ENCODE results near the gene BAG3. TPM values are rescaled to one million over a fixed set of nuclear protein-coding genes. Genes with fewer than 3 reads are reported as not detected.
"Not testable (repeated sequence)": the region's sequence is repeated elsewhere in the genome, so short reads cannot be mapped to it uniquely, and the experiment has no call there.

Gene BAG3
- total RNA-seq, 2 donors from 2014 or later = 10.5 to 12.7 TPM

- DNase-seq (ENCODE audit: low spot score) (no peak), ATAC-seq (no peak)
- peak overlapping the region; percentile 64 to 87 for H3K27ac Mint-ChIP-seq
- H3K4me3 Mint-ChIP-seq = peak overlapping the region; percentile 70
- H3K4me1 Mint-ChIP-seq (ENCODE audit: low read depth in 2 of 2) = peaks cover 19 to 25% of the 10 kb centered on the region in 2 donors
- no peaks in the 10 kb centered on the region for H3K36me3 Mint-ChIP-seq
- peaks cover 7 to 16% of the 10 kb centered on the region in 2 donors for H3K27me3 Mint-ChIP-seq
- H3K9me3 Mint-ChIP-seq = no peaks in the 10 kb centered on the region
Observed at GRCh38 chr10:119650062-119650461, 1.1 kb upstream of the BAG3 start.

GRCh38 chr10:119651514-119652360 lies 557 bp downstream of the BAG3 start:
- peak overlapping the region; percentile 64 to 87 for H3K27ac Mint-ChIP-seq
- no peaks in the 10 kb centered on the region for H3K9me3 Mint-ChIP-seq
- DNase-seq (ENCODE audit: low spot score) (peak; percentile 63), ATAC-seq (peak; percentile 30 to 42)
- peak overlapping the region; percentile 80 for H3K4me3 Mint-ChIP-seq
- H3K27me3 Mint-ChIP-seq = peaks cover 3 to 6% of the 10 kb centered on the region in 2 donors
- no peaks in the 10 kb centered on the region for H3K36me3 Mint-ChIP-seq
- peaks cover 28 to 31% of the 10 kb centered on the region in 2 donors for H3K4me1 Mint-ChIP-seq (ENCODE audit: low read depth in 2 of 2)

- DNase-seq (ENCODE audit: low spot score) (no peak), ATAC-seq (no peak)
- Mint-ChIP-seq H3K4me1 (ENCODE audit: low read depth in 2 of 2) (peaks cover 28 to 33% of the 10 kb centered on the region in 2 donors), H3K36me3 (no peaks in the 10 kb centered on the region), H3K27ac (peak overlapping the region; percentile 61 to 71), H3K4me3 (peak overlapping the region; percentile 80), H3K9me3 (no peaks in the 10 kb centered on the region), H3K27me3 (peaks cover 3 to 6% of the 10 kb centered on the region in 2 donors)
Observed at GRCh38 chr10:119652361-119652730, 1.2 kb downstream of the BAG3 start.

GRCh38 chr10:119653209-119653608 lies 2.0 kb downstream of the BAG3 start:
- H3K4me1 Mint-ChIP-seq (ENCODE audit: low read depth in 2 of 2) = peaks cover 28 to 33% of the 10 kb centered on the region in 2 donors

GRCh38 chr10:119653916-119654315 lies 2.7 kb downstream of the BAG3 start:
- Mint-ChIP-seq H3K9me3 (no peaks in the 10 kb centered on the region), H3K27me3 (peaks cover 3 to 6% of the 10 kb centered on the region in 2 donors), H3K4me1 (ENCODE audit: low read depth in 2 of 2) (peaks cover 28 to 33% of the 10 kb centered on the region in 2 donors), H3K36me3 (no peaks in the 10 kb centered on the region), H3K4me3 (peak overlapping the region; percentile 80), H3K27ac (no peak overlapping the region)
- ATAC-seq = no peak
- DNase-seq (ENCODE audit: low spot score) = no peak

More at GRCh38 chr10:119653209-119653608, 2.0 kb downstream of the BAG3 start:
- H3K27ac Mint-ChIP-seq = no peak overlapping the region
- no peak for DNase-seq (ENCODE audit: low spot score)
- no peaks in the 10 kb centered on the region for H3K9me3 Mint-ChIP-seq
- no peaks in the 10 kb centered on the region for H3K36me3 Mint-ChIP-seq
- peaks cover 3 to 6% of the 10 kb centered on the region in 2 donors for H3K27me3 Mint-ChIP-seq
- ATAC-seq = no peak
- H3K4me3 Mint-ChIP-seq = peak overlapping the region; percentile 80

- no peak overlapping the region for H3K4me3 Mint-ChIP-seq
- peaks cover 1 to 3% of the 10 kb centered on the region in 2 donors for H3K27me3 Mint-ChIP-seq
- no peaks in the 10 kb centered on the region for H3K36me3 Mint-ChIP-seq
- H3K4me1 Mint-ChIP-seq (ENCODE audit: low read depth in 2 of 2) = peaks cover 28 to 32% of the 10 kb centered on the region in 2 donors
- DNase-seq (ENCODE audit: low spot score) = no peak
- ATAC-seq = no peak
- H3K9me3 Mint-ChIP-seq = no peaks in the 10 kb centered on the region
- no peak overlapping the region for H3K27ac Mint-ChIP-seq
Observed at GRCh38 chr10:119654540-119654939, 3.4 kb downstream of the BAG3 start.

GRCh38 chr10:119655566-119656001 lies 4.4 kb downstream of the BAG3 start:
- Mint-ChIP-seq H3K4me1 (ENCODE audit: low read depth in 2 of 2) (peaks cover 24 to 26% of the 10 kb centered on the region in 2 donors), H3K36me3 (no peaks in the 10 kb centered on the region), H3K9me3 (no peaks in the 10 kb centered on the region), H3K4me3 (peak overlapping the region; percentile 44), H3K27me3 (no peaks in the 10 kb centered on the region), H3K27ac (peak overlapping the region in 1 of 2 donors; percentile 11)
- ATAC-seq (no peak), DNase-seq (ENCODE audit: low spot score) (no peak)

GRCh38 chr10:119656760-119657159 lies 5.6 kb downstream of the BAG3 start:
- no peak for DNase-seq (ENCODE audit: low spot score)
- ATAC-seq = no peak
- peaks cover 22 to 23% of the 10 kb centered on the region in 2 donors for H3K4me1 Mint-ChIP-seq (ENCODE audit: low read depth in 2 of 2)
- H3K27ac Mint-ChIP-seq = no peak overlapping the region
- H3K4me3 Mint-ChIP-seq = no peak overlapping the region
- no peaks in the 10 kb centered on the region for H3K9me3 Mint-ChIP-seq
- H3K36me3 Mint-ChIP-seq = no peaks in the 10 kb centered on the region
- no peaks in the 10 kb centered on the region for H3K27me3 Mint-ChIP-seq

- H3K27ac Mint-ChIP-seq = no peak overlapping the region
- no peaks in the 10 kb centered on the region for H3K27me3 Mint-ChIP-seq
Observed at GRCh38 chr10:119657725-119658124, 6.5 kb downstream of the BAG3 start.

GRCh38 chr10:119658274-119658673 lies 7.1 kb downstream of the BAG3 start:
- no peak for ATAC-seq
- Mint-ChIP-seq H3K9me3 (no peaks in the 10 kb centered on the region), H3K4me1 (ENCODE audit: low read depth in 2 of 2) (peaks cover 17 to 18% of the 10 kb centered on the region in 2 donors), H3K27me3 (no peaks in the 10 kb centered on the region), H3K4me3 (no peak overlapping the region), H3K36me3 (no peaks in the 10 kb centered on the region), H3K27ac (no peak overlapping the region)
- no peak for DNase-seq (ENCODE audit: low spot score)

More at GRCh38 chr10:119657725-119658124, 6.5 kb downstream of the BAG3 start:
- Mint-ChIP-seq H3K4me1 (ENCODE audit: low read depth in 2 of 2) (peaks cover 16 to 18% of the 10 kb centered on the region in 2 donors), H3K36me3 (no peaks in the 10 kb centered on the region), H3K4me3 (no peak overlapping the region), H3K9me3 (no peaks in the 10 kb centered on the region)
- DNase-seq (ENCODE audit: low spot score) (no peak), ATAC-seq (no peak)

- peaks cover 12 to 24% of the 10 kb centered on the region in 2 donors for H3K4me1 Mint-ChIP-seq (ENCODE audit: low read depth in 2 of 2)
- no peak for DNase-seq (ENCODE audit: low spot score)
Observed at GRCh38 chr10:119659951-119660350, 8.8 kb downstream of the BAG3 start.

GRCh38 chr10:119662076-119662605 lies 11.0 kb downstream of the BAG3 start:
- H3K36me3 Mint-ChIP-seq; ATAC-seq; H3K9me3 Mint-ChIP-seq; H3K27me3 Mint-ChIP-seq; H3K4me3 Mint-ChIP-seq; H3K27ac Mint-ChIP-seq; DNase-seq (ENCODE audit: low spot score): not testable (repeated sequence)
- peaks cover 8 to 13% of the 10 kb centered on the region in 2 donors for H3K4me1 Mint-ChIP-seq (ENCODE audit: low read depth in 2 of 2)

More at GRCh38 chr10:119659951-119660350, 8.8 kb downstream of the BAG3 start:
- Mint-ChIP-seq H3K9me3 (no peaks in the 10 kb centered on the region), H3K27ac (no peak overlapping the region), H3K27me3 (no peaks in the 10 kb centered on the region), H3K4me3 (no peak overlapping the region), H3K36me3 (no peaks in the 10 kb centered on the region)
- no peak for ATAC-seq

- H3K36me3 Mint-ChIP-seq = no peaks in the 10 kb centered on the region
- DNase-seq (ENCODE audit: low spot score) = no peak
- H3K9me3 Mint-ChIP-seq = no peaks in the 10 kb centered on the region
- H3K4me1 Mint-ChIP-seq (ENCODE audit: low read depth in 2 of 2) = peaks cover 6 to 13% of the 10 kb centered on the region in 2 donors
- peak in 1 of 2 donors; percentile 74 for ATAC-seq
- peak overlapping the region; percentile 57 for H3K4me3 Mint-ChIP-seq
- peaks cover 0 to 4% of the 10 kb centered on the region in 2 donors for H3K27me3 Mint-ChIP-seq
- peak overlapping the region; percentile 51 to 56 for H3K27ac Mint-ChIP-seq
Observed at GRCh38 chr10:119663866-119664698, 12.9 kb downstream of the BAG3 start.

Data from natural killer cell treated with Interleukin-12 subunit alpha and Interleukin-12 subunit beta and Interleukin-15 and Interleukin-18, amount 100 ng/mL, for 72 hours (primary cell).